Activated CD8-positive, alpha-beta memory T cell treated with anti-CD3 and anti-CD28 coated beads, Interleukin-2, amount 10 ng/mL, durations not matched to agents 7 days and 5 days (primary cell): ENCODE measurements around the gene LEFTY2. TPM values are rescaled to one million over a fixed set of nuclear protein-coding genes. Genes with fewer than 3 reads are reported as not detected.
"Not testable (repeated sequence)": the region's sequence is repeated elsewhere in the genome, so short reads cannot be mapped to it uniquely, and the experiment has no call there.

Source experiments
- ATAC-seq: fragments of 150-1000 bp; cut with Tn5 transposase; one replicate; pipeline ENCODE4 v1.10.0; 2021; ENCODE audit warnings: moderate library complexity
- CTCF ChIA-PET: fragments of 350-600 bp; sonication (Branson Sonifier 250); formaldehyde crosslinking; loops from one replicate; lab custom pipeline; 2021; ENCODE audit warnings: antibody characterized with exemption; lab: Charles Lee
- DNase-seq: peaks from one replicate; pipeline ENCODE4 v3.0.0-alpha.2; 2020
- H3K27ac Mint-ChIP-seq: one replicate; pipeline ENCODE4 v1.8.0; 2021; ENCODE audit warnings: mild to moderate bottlenecking, mixed read lengths
- H3K27me3 Mint-ChIP-seq: one replicate; pipeline ENCODE4 v1.8.0; 2021; ENCODE audit warnings: mixed read lengths
- H3K36me3 Mint-ChIP-seq: one replicate; pipeline ENCODE4 v1.8.0; 2021; ENCODE audit warnings: mild to moderate bottlenecking, mixed read lengths
- H3K4me1 Mint-ChIP-seq: one replicate; pipeline ENCODE4 v1.8.0; 2021; ENCODE audit warnings: mixed read lengths
- H3K4me3 Mint-ChIP-seq: one replicate; pipeline ENCODE4 v1.8.0; 2021; ENCODE audit warnings: mild to moderate bottlenecking, moderate library complexity, mixed read lengths
- H3K9me3 Mint-ChIP-seq: one replicate; pipeline ENCODE4 v1.8.0; 2022; ENCODE audit warnings: low read depth, mixed read lengths
- total RNA-seq, 2 experiments: library from RNA; stranded (reverse); gene quantifications; one replicate each; pipeline ENCODE4 v1.2.3, GENCODE V29; 2021

The LEFTY2 gene
- total RNA-seq, 2 experiments from 2014 or later: not detected

DNA sequence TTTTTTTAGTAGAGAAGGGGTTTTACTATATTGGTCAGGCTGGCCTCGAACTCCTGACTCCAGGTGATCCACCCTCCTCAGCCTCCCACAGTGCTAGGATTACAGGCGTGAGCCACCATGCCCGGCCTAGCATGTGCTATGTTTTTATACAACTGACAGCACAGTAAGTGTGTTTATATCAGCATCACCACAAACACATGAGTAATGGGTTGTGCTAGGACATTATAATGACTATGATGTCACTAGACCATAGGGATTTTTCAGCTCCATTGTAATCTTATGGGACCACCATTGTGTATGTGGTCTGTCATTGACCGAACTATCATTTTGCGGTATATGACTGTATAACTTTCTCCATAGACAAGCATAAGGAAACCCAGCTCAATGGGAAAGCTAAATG is 6.3 kb downstream of the LEFTY2 start:
- CTCF ChIA-PET: interaction anchor here (1.4 kb wide), 1 partner anchor 28 kb away, joined by 4 read pairs; no protein-coding TSS in a partner anchor
- no peak overlapping the region for H3K27ac Mint-ChIP-seq
- H3K9me3 Mint-ChIP-seq: no peaks in the 10 kb centered on the region
- DNase-seq (no peak), ATAC-seq (no peak)
- H3K4me3 Mint-ChIP-seq: no peak overlapping the region
- H3K36me3 Mint-ChIP-seq: no peaks in the 10 kb centered on the region
- no peaks in the 10 kb centered on the region for H3K27me3 Mint-ChIP-seq
- no peaks in the 10 kb centered on the region for H3K4me1 Mint-ChIP-seq

DNA sequence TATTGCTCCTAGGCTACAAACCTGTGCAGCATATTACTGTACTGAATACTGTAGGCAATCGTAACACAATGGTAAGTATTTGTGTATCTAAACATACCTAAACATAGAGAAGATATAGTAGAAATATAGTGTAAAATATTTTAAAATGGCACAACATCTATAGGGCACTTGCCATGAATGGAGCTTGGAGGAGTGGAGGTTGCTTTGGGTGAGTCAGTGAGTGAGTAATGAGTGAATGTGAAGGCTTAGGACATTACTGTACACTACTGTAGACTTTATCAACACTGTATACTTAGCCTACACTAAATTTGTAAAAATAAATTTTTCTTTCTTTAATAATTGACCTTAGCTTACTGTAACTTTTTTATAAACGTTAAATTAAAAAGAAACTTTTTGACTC is 7.9 kb downstream of the LEFTY2 start:
- ATAC-seq (no peak), DNase-seq (no peak)
- CTCF ChIA-PET: interaction anchor here (1.3 to 1.6 kb wide), 2 partner anchors 9 to 21 kb away, joined by 3 to 4 read pairs; partner anchors contain the start of gene PYCR2
- Mint-ChIP-seq H3K4me3 (no peak overlapping the region), H3K4me1 (peaks cover 4% of the 10 kb centered on the region), H3K27ac (no peak overlapping the region), H3K27me3 (no peaks in the 10 kb centered on the region), H3K9me3 (no peaks in the 10 kb centered on the region), H3K36me3 (no peaks in the 10 kb centered on the region)

DNA sequence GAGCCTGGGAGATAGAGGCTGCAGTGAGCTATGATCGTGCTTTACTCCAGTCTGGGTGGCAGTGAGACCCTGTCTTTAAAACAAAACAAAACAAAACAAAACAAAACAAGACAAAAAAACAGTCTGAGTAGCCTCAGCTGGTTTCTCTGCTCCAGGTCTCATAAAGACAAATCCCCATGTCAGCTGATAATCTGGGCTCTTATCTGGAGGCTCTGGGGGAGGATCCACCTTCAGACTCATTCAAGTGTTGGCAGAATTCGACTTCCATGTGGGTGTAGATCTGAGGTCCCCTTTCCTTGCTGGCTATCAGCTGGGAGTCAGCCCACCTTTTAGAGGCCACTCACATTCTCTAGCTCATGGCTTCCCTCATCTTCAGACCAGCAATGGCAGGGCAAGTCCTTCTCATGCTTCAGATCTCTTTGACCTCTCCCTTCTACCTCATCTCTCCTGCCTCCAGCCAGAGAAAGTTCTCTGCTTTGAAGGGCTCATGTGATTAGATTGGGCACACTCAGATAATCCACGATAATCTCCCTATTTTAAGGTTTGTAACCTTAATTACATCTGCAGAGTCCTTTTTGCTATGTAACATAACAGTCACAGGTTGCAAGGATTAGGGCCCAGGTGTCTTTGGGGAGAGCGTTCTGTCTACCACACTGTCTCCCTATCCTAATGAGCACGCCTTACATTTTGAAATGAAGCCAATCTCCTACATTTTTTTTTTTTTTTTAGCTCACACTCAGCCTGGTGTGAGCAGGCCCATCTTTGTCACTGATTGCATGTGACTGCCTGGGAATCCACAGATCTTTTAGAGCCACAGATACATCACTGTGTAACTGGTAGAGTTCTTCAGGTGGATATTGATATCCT is 9.5 kb downstream of the LEFTY2 start:
- no peak overlapping the region for H3K4me3 Mint-ChIP-seq
- H3K36me3 Mint-ChIP-seq: no peaks in the 10 kb centered on the region
- peaks cover 7% of the 10 kb centered on the region for H3K4me1 Mint-ChIP-seq
- H3K27me3 Mint-ChIP-seq: no peaks in the 10 kb centered on the region
- no peaks in the 10 kb centered on the region for H3K9me3 Mint-ChIP-seq
- CTCF ChIA-PET: interaction anchor here (0.8 to 1.6 kb wide), 5 partner anchors 11 to 457 kb away, joined by 3 to 4 read pairs (median 3); no protein-coding TSS in a partner anchor
- no peak overlapping the region for H3K27ac Mint-ChIP-seq
- DNase-seq (no peak), ATAC-seq (no peak)

DNA sequence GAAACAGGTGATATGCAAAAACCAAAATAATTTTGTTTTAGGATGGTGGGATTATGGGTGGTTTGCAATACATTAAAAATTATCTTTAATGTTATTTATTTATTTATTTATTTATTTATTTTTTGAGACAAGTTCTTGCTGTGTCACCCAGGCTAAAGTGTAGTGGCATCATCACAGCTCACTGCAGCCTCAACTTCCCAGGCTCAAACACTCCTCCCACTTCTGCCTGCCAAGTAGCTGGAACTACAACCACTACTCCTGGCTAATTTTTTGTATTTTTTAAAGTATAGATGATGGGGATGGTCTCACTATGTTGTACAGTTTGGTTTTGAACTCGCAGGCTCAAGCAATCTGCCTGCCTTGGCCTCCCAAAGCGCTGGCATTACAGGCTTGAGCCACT is 10.5 kb downstream of the LEFTY2 start:
- Mint-ChIP-seq H3K4me1 (peaks cover 8% of the 10 kb centered on the region), H3K4me3 (no peak overlapping the region)
- no peak for ATAC-seq

DNA sequence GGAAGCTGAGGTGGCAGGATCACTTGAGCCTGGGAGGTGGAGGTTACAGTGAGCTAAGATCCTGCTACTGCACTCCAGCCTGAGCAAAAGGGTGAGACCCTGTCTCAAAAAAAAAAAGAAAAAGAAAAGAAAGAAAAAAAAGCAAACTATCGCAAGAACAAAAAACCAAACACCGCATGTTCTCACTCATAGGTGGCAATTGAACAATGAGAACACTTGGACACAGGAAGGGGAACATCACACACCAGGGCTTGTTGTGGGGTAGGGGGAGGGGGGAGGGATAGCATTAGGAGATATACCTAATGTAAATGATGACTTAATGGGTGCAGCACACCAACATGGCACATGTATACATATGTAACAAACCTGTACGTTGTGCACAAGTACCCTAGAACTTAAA is 11.6 kb downstream of the LEFTY2 start:
- H3K4me1 Mint-ChIP-seq: peaks cover 13% of the 10 kb centered on the region
- ATAC-seq, H3K4me3 Mint-ChIP-seq, H3K27ac Mint-ChIP-seq, H3K9me3 Mint-ChIP-seq, DNase-seq, H3K36me3 Mint-ChIP-seq, H3K27me3 Mint-ChIP-seq, CTCF ChIA-PET: not testable (repeated sequence)

More for the DNA sequence above, 10.5 kb downstream of the LEFTY2 start:
- CTCF ChIA-PET: interaction anchor here (1.1 kb wide), 1 partner anchor 11 kb away, joined by 4 read pairs; no protein-coding TSS in a partner anchor
- no peak for DNase-seq
- Mint-ChIP-seq H3K27ac (no peak overlapping the region), H3K9me3 (no peaks in the 10 kb centered on the region), H3K27me3 (no peaks in the 10 kb centered on the region), H3K36me3 (no peaks in the 10 kb centered on the region)

DNA sequence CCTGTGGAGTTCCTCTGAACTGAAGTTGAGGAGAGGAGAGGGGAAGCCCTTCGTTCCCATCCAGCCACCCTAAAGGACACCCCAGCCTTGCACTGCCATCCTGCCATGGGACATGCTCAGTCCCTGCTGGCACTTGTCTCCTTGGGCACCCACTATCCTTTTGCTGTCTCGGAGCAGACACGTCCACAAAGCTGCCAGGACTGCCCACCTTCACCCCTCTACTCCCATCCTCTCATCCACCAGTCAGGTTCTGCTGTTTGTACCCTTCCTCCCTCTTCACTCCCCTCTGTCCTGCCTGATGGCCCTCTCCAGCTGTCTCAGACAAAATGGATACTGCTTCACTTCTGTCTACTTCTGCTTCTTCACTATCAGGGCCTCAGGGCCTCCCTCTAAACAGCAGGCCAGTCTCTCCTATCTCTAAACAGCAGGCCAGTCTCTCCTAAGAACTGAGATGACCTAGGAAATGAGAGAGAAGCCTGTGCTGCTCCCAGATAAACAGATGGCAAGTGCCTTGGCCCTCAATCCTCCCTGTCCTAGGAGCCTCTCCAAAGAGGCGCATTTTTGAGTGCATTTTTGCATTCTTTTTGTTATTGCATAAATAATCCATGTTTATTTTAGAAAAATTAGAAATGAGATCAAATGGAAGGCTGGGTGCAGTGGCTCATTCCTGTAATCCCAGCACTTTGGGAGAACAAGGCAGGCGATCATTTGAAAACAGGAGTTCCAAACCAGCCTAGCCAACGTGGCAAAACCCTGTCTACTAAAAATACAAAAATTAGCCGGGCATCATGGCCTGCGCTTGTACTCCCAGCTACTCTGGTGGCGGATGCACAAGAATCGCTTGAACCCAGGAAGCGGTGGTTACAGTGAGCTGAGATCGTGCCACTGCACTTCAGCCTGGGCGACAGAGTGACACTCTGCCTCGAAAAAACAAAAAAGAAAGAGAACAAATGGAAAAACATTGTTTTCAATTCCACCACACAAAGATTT is 12.5 kb downstream of the LEFTY2 start:
- no peak overlapping the region for H3K4me3 Mint-ChIP-seq
- CTCF ChIA-PET: no interaction called here
- peaks cover 16% of the 10 kb centered on the region for H3K4me1 Mint-ChIP-seq
- no peak for DNase-seq
- no peaks in the 10 kb centered on the region for H3K9me3 Mint-ChIP-seq
- peaks cover 2% of the 10 kb centered on the region for H3K36me3 Mint-ChIP-seq
- peak overlapping the region; percentile 60 for H3K27ac Mint-ChIP-seq
- no peak for ATAC-seq
- no peaks in the 10 kb centered on the region for H3K27me3 Mint-ChIP-seq

DNA sequence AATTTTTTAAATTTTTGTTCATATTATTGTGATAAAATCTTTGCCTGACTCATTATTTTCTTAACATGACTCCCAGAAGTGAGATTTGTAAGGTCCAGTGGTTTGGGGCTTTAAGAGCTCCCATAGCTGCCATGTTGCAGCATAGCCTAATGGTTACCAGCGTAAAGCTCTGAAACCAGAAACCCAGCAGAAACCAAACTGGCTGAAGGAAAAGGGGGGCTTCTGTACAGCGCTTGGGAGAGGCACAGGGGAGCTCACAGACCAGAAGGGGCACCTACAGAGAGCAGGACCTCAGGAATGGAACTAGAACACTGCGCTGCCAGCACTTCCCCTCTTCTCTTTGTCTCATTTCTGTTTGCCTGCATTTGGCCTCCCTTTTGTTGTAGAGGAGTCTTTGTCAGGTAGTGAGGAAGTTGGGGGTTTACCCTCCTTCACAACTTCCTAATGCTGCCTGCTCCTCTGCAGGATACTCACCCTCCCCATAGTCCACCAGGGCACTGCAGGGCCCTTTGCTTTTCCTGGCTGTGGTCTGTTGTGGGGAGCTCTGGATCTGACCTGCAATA is 14.4 kb downstream of the LEFTY2 start:
- H3K27me3 Mint-ChIP-seq: no peaks in the 10 kb centered on the region
- ATAC-seq (no peak), DNase-seq (no peak)
- peaks cover 26% of the 10 kb centered on the region for H3K4me1 Mint-ChIP-seq
- H3K36me3 Mint-ChIP-seq: peaks cover 2% of the 10 kb centered on the region
- CTCF ChIA-PET: interaction anchor here (1.2 to 8.3 kb wide), 3 partner anchors 15 to 452 kb away, joined by 3 to 36 read pairs (median 3); no protein-coding TSS in a partner anchor
- H3K4me3 Mint-ChIP-seq: no peak overlapping the region
- H3K9me3 Mint-ChIP-seq: no peaks in the 10 kb centered on the region
- no peak overlapping the region for H3K27ac Mint-ChIP-seq

DNA sequence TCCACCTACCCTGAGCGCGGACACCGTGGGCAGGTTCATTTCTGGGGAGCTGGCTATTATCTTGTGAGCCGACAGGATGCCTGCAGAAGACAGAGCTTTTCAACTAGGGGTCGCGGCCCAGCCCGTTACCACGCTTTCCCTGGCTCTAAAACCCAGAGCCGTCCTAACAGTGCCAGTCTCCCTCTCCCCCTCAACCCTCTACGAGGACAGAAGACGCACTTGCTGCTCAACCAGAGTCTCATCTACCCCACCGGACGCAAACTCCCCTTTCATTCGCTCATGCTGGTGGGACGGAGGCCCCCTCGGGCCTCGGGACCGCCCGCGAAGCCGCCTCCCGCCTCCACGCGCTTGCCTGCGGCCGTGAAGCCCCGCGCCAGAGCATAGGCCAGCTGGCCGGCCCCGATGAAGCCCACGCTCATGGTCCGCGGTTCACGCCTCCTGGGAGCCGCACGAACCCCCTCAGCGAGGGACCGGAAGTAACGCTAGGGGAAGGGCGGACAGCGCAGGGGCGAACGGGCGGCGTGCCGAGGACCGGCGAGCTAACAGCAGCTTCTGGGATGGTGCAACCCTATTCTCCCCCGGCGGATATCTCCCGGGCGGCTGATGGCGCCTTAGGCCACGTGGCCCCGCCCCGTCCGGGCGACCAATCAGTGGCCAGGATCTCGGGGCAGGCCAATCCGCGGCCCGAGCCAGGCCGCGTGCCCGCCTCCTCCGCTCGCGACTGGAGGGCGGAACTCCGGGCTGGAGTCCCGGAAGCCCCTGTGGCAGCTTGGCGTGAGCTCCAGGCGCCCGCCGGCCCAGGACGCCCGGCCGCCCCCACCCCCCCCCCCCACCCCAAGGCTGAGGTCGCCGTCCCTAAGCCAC is 17.1 kb downstream of the LEFTY2 start, which contains the start of gene PYCR2:
Gene PYCR2, minus strand, starts transcription at position 559 of the 864 bp plus-strand sequence. Its CDS starts 140 bp downstream, at position 419.
- DNase-seq: peak; percentile 96
- peak within 1 kb of the TSS; percentile 96 for H3K4me3 Mint-ChIP-seq
- H3K36me3 Mint-ChIP-seq: peaks cover 19% of the 10 kb centered on the region
- H3K9me3 Mint-ChIP-seq: no peaks in the 10 kb centered on the region
- peaks cover 44% of the 10 kb centered on the region for H3K4me1 Mint-ChIP-seq
- peak; percentile 99 for ATAC-seq
- no peaks in the 10 kb centered on the region for H3K27me3 Mint-ChIP-seq
- peak within 1 kb of the TSS; percentile 93 for H3K27ac Mint-ChIP-seq
- CTCF ChIA-PET: interaction anchor here (0.6 to 8.3 kb wide), 18 partner anchors 9 to 1482 kb away, joined by 3 to 36 read pairs (median 5); partner anchors contain the start of genes SRP9 and TMEM63A

DNA sequence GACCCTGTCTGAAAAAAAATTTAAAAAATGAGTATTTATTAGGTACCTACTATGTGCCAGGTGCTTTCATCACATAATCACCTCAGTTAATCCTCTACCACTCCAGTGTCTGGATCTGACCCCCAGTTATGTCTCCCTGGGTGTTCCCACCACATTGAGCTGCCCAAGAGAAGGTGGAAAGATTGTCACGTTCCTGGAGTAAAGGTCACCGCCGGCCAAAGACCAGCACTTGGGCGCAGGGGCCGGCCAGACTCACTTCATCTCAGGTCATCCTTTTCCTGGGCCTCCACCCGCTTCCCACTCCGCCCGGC is 17.7 kb downstream of the LEFTY2 start:
- CTCF ChIA-PET: interaction anchor here (0.6 to 8.3 kb wide), 14 partner anchors 12 to 1482 kb away, joined by 3 to 36 read pairs (median 5); partner anchors contain the start of genes SRP9 and TMEM63A
- H3K27ac Mint-ChIP-seq: peak overlapping the region; percentile 93
- no peak for ATAC-seq
- peaks cover 45% of the 10 kb centered on the region for H3K4me1 Mint-ChIP-seq
- H3K36me3 Mint-ChIP-seq: peaks cover 22% of the 10 kb centered on the region
- no peaks in the 10 kb centered on the region for H3K27me3 Mint-ChIP-seq
- DNase-seq: no peak
- no peaks in the 10 kb centered on the region for H3K9me3 Mint-ChIP-seq
- H3K4me3 Mint-ChIP-seq: peak overlapping the region; percentile 96

DNA sequence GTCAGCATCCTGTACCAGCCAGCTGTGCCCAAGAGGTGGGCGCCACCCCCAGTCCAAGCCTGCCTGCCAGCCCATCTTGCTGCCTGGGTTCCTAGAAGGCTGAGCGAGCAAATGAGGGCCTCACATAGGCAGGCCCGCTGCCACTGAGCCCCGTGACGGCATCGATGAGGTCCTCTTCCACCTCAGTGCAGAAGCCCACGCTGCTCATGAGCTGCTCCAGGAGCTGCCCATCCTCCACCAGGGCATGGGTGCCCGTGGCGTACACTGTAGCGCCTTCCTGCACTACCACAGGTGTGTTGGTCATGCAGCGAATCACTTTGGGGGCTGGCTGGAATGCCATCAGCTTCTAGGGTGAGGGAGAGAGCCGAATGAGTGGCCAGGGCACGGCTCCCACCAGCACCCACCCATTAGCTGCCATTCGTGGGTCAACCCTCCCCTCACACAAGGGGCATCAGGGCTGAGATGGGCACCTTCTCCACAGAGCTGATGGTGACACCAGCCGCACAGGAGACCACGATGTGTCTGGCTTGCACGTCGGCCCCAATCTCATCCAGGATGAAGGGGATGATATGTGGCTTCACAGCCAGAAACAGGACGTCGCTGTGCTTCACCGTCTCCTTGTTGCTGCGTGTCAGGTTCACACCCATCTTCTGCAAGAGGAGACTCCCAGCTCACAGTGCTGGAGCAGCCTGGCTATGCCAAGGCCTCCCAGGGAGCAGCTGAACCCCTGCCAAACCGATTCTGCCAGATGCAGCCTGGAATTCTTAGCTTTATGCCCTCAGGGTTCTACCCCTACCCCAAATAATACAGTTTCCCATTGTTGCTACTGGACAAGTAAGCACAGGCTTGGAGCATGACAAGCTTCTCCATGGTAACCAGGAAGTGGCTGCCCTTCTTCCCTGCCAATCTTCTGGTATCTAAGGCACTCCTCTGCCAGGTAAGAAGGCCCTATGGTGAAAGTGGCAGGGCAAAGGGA is 19.0 kb downstream of the LEFTY2 start:
- no peak for DNase-seq
- CTCF ChIA-PET: interaction anchor here (0.9 to 8.3 kb wide), 5 partner anchors 11 to 447 kb away, joined by 3 to 36 read pairs (median 3); partner anchors contain the start of gene SRP9
- H3K9me3 Mint-ChIP-seq: no peaks in the 10 kb centered on the region
- peaks cover 31% of the 10 kb centered on the region for H3K36me3 Mint-ChIP-seq
- H3K4me1 Mint-ChIP-seq: peaks cover 51% of the 10 kb centered on the region
- H3K27me3 Mint-ChIP-seq: no peaks in the 10 kb centered on the region
- ATAC-seq: no peak
- H3K4me3 Mint-ChIP-seq: no peak overlapping the region
- no peak overlapping the region for H3K27ac Mint-ChIP-seq

DNA sequence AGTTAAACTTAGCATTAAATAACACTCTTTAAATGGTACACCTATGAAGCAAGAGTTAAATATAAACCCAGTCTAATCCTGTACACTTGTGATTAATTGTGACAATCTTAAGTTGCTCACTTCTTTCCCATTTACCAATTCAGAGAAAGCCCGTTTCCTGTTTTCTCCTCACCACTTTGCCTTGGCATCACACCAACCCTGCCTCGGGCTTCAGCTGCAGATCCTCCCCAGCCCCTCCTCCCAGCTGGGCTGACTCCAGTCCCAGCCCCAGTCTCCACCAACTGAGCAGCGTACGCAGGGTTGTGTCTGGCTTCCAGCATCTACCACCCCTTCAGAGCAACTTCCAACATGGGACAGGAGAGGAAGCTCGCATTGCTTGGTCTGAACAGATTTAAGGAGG is 21.1 kb downstream of the LEFTY2 start:
- CTCF ChIA-PET: interaction anchor here (1.2 to 8.3 kb wide), 2 partner anchors 9 to 445 kb away, joined by 3 to 36 read pairs; no protein-coding TSS in a partner anchor
- Mint-ChIP-seq H3K36me3 (peaks cover 31% of the 10 kb centered on the region), H3K27ac (peak overlapping the region; percentile 64), H3K27me3 (no peaks in the 10 kb centered on the region), H3K9me3 (no peaks in the 10 kb centered on the region), H3K4me3 (no peak overlapping the region), H3K4me1 (peaks cover 44% of the 10 kb centered on the region)
- ATAC-seq (no peak), DNase-seq (no peak)
